Activated T-cell treated with anti-CD3 and anti-CD28 coated beads, Interleukin-2, amount 50 U/mL, for 24 hours (primary cell): ENCODE results near the gene GPC5.

ENCODE experiments used
- DNase-seq: peaks from one replicate; pipeline ENCODE4 v3.0.0-alpha.2; 2020
- H3K27ac Mint-ChIP-seq: 2 replicates; pipeline ENCODE4 v1.8.0; 2020; ENCODE audit warnings: mild to moderate bottlenecking, mixed read lengths
- H3K27me3 Mint-ChIP-seq: 2 replicates; pipeline ENCODE4 v1.8.0; 2020; ENCODE audit warnings: mixed read lengths
- H3K36me3 Mint-ChIP-seq: 2 replicates; pipeline ENCODE4 v1.8.0; 2020; ENCODE audit warnings: low read depth, mixed read lengths
- H3K4me1 Mint-ChIP-seq: 2 replicates; pipeline ENCODE4 v1.8.0; 2020; ENCODE audit warnings: low read depth, mixed read lengths
- H3K4me3 Mint-ChIP-seq: 2 replicates; pipeline ENCODE4 v1.8.0; 2020; ENCODE audit warnings: mild to moderate bottlenecking, moderate library complexity, mixed read lengths
- H3K9me3 Mint-ChIP-seq: 2 replicates; pipeline ENCODE4 v1.8.0; 2020; ENCODE audit warnings: mixed read lengths

Gene GPC5

DNA sequence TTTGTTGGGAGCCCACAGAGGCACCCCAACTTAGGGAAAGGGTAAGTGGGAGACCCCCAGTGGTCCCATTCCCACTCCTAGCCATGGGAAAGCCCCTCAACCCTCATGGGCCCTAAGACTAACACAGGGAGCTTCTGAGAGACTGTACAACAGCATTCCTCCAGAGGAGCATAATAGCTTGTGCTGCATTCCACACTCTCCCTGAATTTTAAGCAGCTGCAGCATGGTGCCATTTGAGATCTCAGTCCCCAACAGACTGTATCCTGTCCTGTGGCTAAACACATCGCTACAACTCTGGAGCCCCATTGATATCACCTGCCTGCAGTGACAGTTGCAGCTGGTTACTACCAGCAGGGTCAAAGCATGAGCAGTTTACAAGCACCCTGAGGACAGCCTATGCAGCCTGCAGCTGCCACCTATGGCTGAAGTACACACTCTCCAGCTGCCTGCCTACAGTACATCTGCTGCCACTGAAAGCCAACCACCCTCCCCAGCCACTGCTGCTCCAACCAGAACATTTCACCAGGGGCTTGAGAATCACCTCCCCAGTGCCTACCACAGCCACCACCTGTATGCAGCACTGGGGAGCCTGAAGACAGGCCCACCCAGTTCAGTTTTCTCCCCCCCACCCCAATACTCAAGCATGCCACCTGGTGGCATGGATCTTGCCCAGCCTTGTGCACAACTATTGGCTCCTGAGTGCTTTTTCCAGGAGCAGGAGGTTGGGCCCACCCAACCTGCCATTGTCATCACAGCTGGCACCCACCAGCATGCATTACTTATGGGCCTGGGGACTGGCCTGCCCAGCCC lies 557.3 kb downstream of the GPC5 start:
- Mint-ChIP-seq H3K36me3 (no peaks in the 10 kb centered on the region), H3K27ac (no peak overlapping the region), H3K9me3 (peaks cover 5% of the 10 kb centered on the region), H3K4me1 (no peaks in the 10 kb centered on the region), H3K4me3 (no peak overlapping the region), H3K27me3 (no peaks in the 10 kb centered on the region)
- DNase-seq, result no peak

DNA sequence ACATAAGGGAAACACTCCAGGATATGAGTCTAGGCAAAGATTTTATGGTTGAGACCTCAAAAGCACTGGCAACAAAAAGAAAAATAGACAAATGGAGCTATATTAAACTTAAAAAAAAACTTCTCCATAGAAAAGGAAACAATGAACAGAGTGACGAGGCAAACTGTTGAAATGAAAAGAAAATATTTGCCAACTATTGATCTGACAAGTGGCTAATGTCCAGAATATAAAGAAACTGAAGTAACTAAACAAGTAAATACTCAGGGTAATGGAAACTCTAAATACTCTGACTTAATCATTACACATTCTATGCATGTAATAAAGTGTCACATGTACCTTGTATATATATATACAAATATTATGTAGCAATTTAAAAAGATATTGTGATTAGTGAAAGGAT lies 562.5 kb downstream of the GPC5 start:
- no peaks in the 10 kb centered on the region for H3K4me1 Mint-ChIP-seq
- no peak overlapping the region for H3K27ac Mint-ChIP-seq
- DNase-seq, result no peak
- no peak overlapping the region for H3K4me3 Mint-ChIP-seq
- peaks cover 9% of the 10 kb centered on the region for H3K9me3 Mint-ChIP-seq
- no peaks in the 10 kb centered on the region for H3K27me3 Mint-ChIP-seq
- no peaks in the 10 kb centered on the region for H3K36me3 Mint-ChIP-seq

DNA sequence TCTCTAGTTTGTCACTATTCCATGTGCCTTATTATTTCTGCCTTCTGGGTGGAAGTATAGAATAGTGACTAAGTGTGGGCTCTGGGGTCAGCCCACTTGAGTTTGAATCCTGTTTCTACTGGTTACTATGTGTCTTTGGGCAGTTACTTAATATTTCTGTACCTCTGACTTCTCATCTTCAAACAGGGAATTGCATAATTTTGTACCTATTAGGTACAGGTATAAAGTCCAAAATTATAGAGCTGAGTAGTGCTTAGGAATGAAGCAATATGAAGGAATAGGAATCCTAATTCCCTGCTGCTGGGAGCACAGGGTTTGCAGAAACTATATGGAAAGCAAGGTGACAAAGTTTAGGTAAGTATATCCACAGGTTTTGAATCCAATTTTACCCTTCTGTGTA lies 564.5 kb downstream of the GPC5 start:
- no peaks in the 10 kb centered on the region for H3K36me3 Mint-ChIP-seq
- H3K27ac Mint-ChIP-seq, result no peak overlapping the region
- H3K9me3 Mint-ChIP-seq, result peaks cover 9% of the 10 kb centered on the region
- no peaks in the 10 kb centered on the region for H3K27me3 Mint-ChIP-seq
- H3K4me3 Mint-ChIP-seq, result no peak overlapping the region
- no peak for DNase-seq
- H3K4me1 Mint-ChIP-seq, result no peaks in the 10 kb centered on the region

DNA sequence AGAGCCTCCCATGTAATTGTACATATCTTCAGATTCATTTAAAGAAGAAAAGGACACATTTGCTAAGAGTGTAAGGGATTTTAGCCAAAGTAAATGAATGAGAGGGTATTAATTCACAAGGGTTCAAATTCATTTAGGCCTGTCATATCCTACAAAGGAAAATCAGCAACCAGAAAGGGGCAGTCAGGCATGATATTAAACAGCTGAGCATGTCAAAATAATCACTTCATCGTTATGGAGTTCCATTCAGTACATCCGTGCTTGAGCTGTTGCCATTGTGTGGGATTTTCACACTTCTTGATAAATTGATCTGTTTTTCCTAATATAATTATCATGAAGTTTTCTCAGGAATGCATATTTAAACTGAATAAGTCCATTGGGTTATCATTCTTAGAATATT lies 567.1 kb downstream of the GPC5 start:
- no peak for DNase-seq
- no peak overlapping the region for H3K4me3 Mint-ChIP-seq
- peaks cover 20% of the 10 kb centered on the region for H3K9me3 Mint-ChIP-seq
- no peak overlapping the region for H3K27ac Mint-ChIP-seq
- no peaks in the 10 kb centered on the region for H3K4me1 Mint-ChIP-seq
- no peaks in the 10 kb centered on the region for H3K27me3 Mint-ChIP-seq
- no peaks in the 10 kb centered on the region for H3K36me3 Mint-ChIP-seq

DNA sequence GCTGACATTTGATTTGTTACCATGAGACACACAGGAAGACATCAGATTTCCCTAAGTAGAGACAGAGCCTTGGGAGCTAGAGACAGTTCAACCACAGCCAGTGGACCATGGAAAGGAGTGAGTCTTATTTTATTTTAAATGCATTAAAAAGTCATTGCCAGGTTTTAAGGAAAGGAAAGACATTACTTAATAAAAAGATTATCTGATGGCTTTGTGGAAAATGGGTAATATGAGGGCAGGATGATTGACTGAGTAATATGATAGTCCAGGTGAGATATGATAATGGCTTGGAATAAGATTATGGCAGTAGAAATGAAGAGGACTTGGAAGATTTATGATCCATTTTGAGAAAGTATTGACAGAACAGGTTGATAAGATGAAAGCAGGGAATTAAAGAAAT lies 580.1 kb downstream of the GPC5 start:
- Mint-ChIP-seq H3K4me1 (no peaks in the 10 kb centered on the region), H3K27ac (no peak overlapping the region), H3K9me3 (peaks cover 9% of the 10 kb centered on the region), H3K36me3 (no peaks in the 10 kb centered on the region), H3K27me3 (no peaks in the 10 kb centered on the region), H3K4me3 (no peak overlapping the region)
- no peak for DNase-seq

DNA sequence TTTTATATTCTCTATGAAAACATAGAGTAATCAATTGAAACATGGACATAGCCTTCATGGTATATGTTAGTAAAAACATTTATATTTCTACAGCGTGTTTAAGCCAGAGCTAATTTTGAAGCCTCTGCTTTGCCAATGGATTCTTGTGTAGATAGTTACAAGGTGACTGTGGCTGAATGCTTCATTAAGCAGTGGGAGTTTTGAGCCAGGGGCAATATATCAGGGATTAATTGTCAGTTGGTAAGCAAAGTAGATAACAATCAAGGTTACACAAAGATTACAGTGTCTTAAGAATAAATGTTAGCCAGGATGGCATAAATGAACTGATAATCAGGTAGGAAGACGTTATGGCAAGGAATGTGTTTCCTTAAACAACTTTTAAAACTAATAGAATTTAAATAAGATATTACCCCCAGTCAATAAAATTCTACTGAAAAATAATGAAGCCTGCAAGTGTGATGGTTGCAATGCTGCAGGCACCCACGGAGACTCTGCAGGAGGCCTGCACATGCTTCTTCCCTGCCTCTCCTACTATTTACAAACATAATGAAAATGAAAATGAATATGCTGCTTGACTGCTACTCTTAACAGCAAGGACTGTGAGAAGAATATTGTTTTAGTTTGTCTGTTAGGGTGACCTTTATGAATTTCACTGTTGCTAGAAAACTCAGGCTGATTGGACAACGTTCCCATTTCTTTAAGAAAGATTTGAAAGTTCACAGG lies 588.5 kb downstream of the GPC5 start:
- H3K4me1 Mint-ChIP-seq, result no peaks in the 10 kb centered on the region
- no peak for DNase-seq
- no peak overlapping the region for H3K4me3 Mint-ChIP-seq
- H3K27ac Mint-ChIP-seq, result no peak overlapping the region
- peaks cover 9% of the 10 kb centered on the region for H3K9me3 Mint-ChIP-seq
- H3K36me3 Mint-ChIP-seq, result no peaks in the 10 kb centered on the region
- no peaks in the 10 kb centered on the region for H3K27me3 Mint-ChIP-seq

DNA sequence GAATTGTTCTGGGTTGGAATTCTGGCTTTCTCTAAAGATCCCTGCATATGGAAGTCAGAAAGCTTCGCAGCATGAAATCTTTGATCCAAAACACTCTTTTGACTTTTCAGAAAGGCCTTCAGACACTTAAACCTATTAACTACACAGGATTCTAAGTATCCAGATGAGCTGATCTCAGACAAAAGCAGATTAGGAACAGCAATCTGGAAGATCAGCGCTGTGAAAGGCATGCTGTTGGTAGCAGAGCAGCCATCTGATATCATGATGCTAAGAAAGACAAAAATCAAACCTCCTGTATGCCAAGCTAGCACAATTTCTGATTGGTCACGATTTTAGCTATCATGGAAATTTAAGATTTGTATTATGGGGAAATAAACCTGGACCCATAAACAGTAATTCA lies 589.9 kb downstream of the GPC5 start:
- no peak overlapping the region for H3K4me3 Mint-ChIP-seq

DNA sequence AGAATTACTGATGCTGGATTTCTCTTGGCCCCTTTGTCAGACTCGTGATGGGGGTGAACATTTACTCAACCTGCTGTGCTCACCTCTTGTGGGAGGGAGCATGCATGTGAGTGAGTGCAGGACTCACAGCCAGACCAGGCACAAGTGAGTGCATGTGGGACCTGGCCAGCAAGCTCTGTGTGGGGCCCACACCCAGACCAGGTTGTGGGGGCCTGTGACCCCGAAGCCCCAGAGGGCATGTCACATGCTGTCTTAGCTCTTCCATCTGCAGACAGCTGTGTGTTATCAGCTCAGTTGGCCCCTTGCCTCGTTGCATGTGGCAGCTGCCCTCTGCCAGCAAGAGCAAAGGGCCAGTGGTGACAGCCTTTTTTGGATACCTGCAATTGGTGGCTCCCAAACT lies 614.4 kb downstream of the GPC5 start:
- Mint-ChIP-seq H3K27me3 (no peaks in the 10 kb centered on the region), H3K27ac (no peak overlapping the region), H3K4me3 (no peak overlapping the region), H3K9me3 (no peaks in the 10 kb centered on the region), H3K4me1 (no peaks in the 10 kb centered on the region), H3K36me3 (no peaks in the 10 kb centered on the region)
- DNase-seq, result no peak

More for the DNA sequence above, 589.9 kb downstream of the GPC5 start:
- Mint-ChIP-seq H3K27ac (no peak overlapping the region), H3K9me3 (peaks cover 9% of the 10 kb centered on the region), H3K27me3 (no peaks in the 10 kb centered on the region), H3K36me3 (no peaks in the 10 kb centered on the region), H3K4me1 (no peaks in the 10 kb centered on the region)
- DNase-seq, result no peak

DNA sequence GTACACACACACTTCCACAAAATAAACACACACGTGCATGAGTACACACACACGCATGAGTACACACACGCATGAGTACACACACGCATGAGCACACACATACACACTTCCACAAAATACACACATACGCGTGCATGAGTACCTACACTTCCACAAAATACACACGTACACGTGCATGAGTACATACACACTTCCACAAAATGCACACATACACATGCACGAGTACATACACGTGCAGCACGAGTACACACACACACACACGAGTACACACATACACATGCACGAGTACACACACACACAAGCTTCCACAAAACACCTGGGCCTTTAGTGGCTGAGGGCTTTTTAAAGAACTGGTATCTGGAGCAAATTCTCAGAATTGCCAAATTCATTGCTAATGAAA lies 619.3 kb downstream of the GPC5 start:
- no peak overlapping the region for H3K4me3 Mint-ChIP-seq
- no peaks in the 10 kb centered on the region for H3K27me3 Mint-ChIP-seq
- H3K9me3 Mint-ChIP-seq, result no peaks in the 10 kb centered on the region
- DNase-seq, result no peak
- H3K36me3 Mint-ChIP-seq, result no peaks in the 10 kb centered on the region
- H3K27ac Mint-ChIP-seq, result no peak overlapping the region
- H3K4me1 Mint-ChIP-seq, result no peaks in the 10 kb centered on the region

DNA sequence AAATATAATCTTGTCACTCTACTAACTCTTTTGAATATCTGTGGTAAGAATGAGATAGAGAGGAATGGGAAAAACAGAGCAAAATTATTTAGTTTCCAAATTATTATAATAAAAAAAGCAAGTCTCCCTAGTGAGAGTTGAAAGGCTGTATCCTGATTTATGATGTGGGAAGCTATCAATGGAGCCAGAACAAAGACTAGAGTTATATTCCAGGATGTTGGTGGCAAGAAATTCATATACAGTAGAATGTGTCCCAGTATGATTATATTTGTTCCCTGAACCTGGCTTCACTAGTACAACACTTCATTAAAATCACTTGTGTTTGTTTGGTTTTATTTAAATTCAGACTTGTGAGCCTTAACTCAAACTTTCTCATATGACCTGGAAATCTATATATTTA lies 630.3 kb downstream of the GPC5 start:
- Mint-ChIP-seq H3K9me3 (peaks cover 2% of the 10 kb centered on the region), H3K4me1 (no peaks in the 10 kb centered on the region), H3K27me3 (no peaks in the 10 kb centered on the region), H3K36me3 (no peaks in the 10 kb centered on the region), H3K4me3 (no peak overlapping the region), H3K27ac (no peak overlapping the region)
- DNase-seq, result no peak

DNA sequence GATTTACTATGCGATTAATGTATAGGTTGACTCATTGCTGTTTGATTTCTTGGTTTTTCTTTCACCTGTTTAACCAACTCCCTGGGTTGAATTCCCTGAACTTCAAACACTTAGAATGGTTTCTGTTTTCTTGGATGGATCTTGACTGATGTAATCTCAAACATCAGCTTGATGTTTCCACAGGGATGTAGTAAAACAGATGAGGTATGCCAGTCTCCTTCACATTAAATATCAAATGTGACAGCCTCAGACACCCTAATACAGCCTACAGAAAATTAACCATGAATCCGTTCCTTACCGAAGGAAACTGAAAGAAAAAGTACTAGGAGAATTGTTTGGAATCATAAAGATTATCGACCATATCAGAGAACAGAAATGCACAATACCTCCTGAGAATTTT lies 631.2 kb downstream of the GPC5 start:
- no peaks in the 10 kb centered on the region for H3K27me3 Mint-ChIP-seq
- DNase-seq, result no peak
- no peak overlapping the region for H3K4me3 Mint-ChIP-seq
- H3K9me3 Mint-ChIP-seq, result peaks cover 2% of the 10 kb centered on the region
- H3K4me1 Mint-ChIP-seq, result no peaks in the 10 kb centered on the region
- H3K27ac Mint-ChIP-seq, result no peak overlapping the region
- no peaks in the 10 kb centered on the region for H3K36me3 Mint-ChIP-seq

DNA sequence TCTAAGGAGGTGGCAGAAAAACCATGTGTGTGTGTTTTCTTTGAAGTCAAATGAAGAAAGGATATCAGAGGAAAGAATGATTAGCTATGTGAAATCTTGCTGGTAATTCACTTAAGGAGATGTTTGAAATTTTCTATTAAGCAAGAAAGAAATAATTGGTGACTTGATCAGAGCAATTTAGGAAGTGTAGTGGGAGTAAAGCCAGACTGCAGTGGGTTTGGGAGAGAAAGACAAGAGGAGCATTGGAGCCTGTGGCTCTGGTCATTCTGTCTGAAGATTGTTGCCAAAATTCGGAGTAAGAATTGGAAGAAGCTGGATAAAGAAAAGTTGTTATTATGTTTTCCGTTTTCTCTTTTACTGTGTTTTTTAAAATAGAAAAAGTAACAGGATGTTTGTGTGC lies 640.5 kb downstream of the GPC5 start:
- Mint-ChIP-seq H3K4me3 (no peak overlapping the region), H3K9me3 (no peaks in the 10 kb centered on the region), H3K27me3 (no peaks in the 10 kb centered on the region), H3K4me1 (no peaks in the 10 kb centered on the region), H3K36me3 (no peaks in the 10 kb centered on the region), H3K27ac (no peak overlapping the region)
- no peak for DNase-seq

DNA sequence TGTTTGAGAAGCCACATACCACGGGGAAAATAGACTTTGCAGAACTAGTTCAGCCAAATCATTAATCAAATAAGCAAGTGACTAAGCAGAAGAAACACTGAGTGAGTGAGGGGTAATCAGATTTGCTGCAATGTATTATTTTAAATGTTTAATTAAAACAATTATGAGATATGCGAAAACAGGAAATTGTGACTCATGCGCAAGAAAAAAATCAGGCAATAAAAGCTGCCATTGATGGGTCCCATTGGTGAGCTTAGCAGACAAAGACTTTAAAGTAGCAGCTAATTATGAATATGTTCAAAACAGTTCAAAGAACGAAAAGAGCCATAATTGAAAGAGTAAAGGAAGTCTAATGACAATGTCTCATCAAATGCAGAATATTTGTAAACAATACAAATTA lies 644.1 kb downstream of the GPC5 start:
- Mint-ChIP-seq H3K4me1 (no peaks in the 10 kb centered on the region), H3K27me3 (no peaks in the 10 kb centered on the region), H3K27ac (no peak overlapping the region), H3K36me3 (no peaks in the 10 kb centered on the region), H3K9me3 (no peaks in the 10 kb centered on the region), H3K4me3 (no peak overlapping the region)
- no peak for DNase-seq

DNA sequence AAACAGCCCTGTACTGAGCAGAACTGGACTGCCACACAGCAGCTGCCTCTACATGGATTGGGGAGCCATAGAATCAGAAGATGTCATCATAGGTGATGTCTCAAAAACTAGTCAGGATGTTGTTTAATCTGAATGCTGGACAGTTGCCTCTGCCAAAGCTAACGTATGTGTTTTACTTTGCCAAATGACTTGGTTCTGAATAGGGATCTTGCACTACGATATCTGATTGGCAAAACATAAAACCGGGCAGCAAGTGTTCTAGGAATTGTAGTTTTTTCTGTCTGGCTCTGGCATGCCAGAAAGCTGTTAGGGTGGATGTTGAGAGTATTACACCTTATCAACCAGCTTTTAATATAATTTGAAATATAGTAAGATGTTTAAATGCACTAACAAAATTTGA lies 645.9 kb downstream of the GPC5 start:
- Mint-ChIP-seq H3K4me1 (no peaks in the 10 kb centered on the region), H3K36me3 (no peaks in the 10 kb centered on the region), H3K27me3 (no peaks in the 10 kb centered on the region), H3K9me3 (no peaks in the 10 kb centered on the region), H3K27ac (no peak overlapping the region), H3K4me3 (no peak overlapping the region)
- DNase-seq, result no peak

DNA sequence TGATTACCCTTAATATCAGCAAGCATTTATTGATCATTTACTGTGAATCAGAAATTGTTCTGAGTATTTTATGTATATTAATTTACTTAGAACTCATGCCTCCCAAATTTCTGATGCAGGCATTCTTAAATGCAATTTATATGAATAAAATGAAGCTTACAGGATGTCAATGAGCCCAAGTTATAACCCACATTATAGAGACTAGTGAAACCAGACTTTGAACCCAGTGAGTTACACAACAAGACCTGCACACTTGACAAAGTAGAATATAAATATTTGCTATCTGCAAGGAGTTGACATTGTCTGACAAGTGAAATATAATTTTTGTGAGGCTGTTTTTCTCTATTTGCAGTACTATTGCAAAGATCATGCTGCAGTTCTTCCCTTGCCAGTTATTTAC lies 656.0 kb downstream of the GPC5 start:
- no peak overlapping the region for H3K27ac Mint-ChIP-seq
- no peak for DNase-seq
- H3K4me3 Mint-ChIP-seq, result no peak overlapping the region
- H3K4me1 Mint-ChIP-seq, result no peaks in the 10 kb centered on the region
- peaks cover 5% of the 10 kb centered on the region for H3K9me3 Mint-ChIP-seq
- H3K27me3 Mint-ChIP-seq, result no peaks in the 10 kb centered on the region
- H3K36me3 Mint-ChIP-seq, result no peaks in the 10 kb centered on the region
